ENCODE measurements around the gene PTPRF.

GRCh38 chr1:43521756-43522155, 8.9 kb upstream of the PTPRF start:
- TF ChIP-seq CTCF (IDR thresholded peaks at IDR 0.05) (no peak), ZFX (IDR thresholded peaks at IDR 0.05; ENCODE audit: borderline replicate concordance) (no peak)

Data from 22Rv1 (cell line).